ENCODE measurements around the gene SSC5D.
"Not testable (repeated sequence)": the region's sequence is repeated elsewhere in the genome, so short reads cannot be mapped to it uniquely, and the experiment has no call there.

Gene SSC5D

GRCh38 chr19:55487924-55488687 lies at the start of gene SSC5D:
Gene SSC5D, plus strand, starts transcription at chr19:55488436. Its CDS starts 154 bp downstream, at chr19:55488590.
- peak in 1 of 3 donors; percentile 26 for DNase-seq

GRCh38 chr19:55439052-55439451 lies 49.2 kb upstream of the SSC5D start:
- no peak for DNase-seq

GRCh38 chr19:55440411-55441105 lies 47.7 kb upstream of the SSC5D start:
- peak in 1 of 3 donors; percentile 22 for DNase-seq

GRCh38 chr19:55441319-55441691 lies 46.9 kb upstream of the SSC5D start:
- peak; percentile 60 to 70 (median 69) for DNase-seq

- no peak for DNase-seq
These were observed 46.4 kb upstream of the SSC5D start for GRCh38 chr19:55441692-55442321.

- DNase-seq = no peak
These were observed 45.8 kb upstream of the SSC5D start for GRCh38 chr19:55442372-55442961.

- DNase-seq = no peak
These were observed 45.0 kb upstream of the SSC5D start, which contains the start of gene SHISA7 for GRCh38 chr19:55443045-55443823. Gene SHISA7, minus strand, starts transcription at chr19:55443300. Its CDS starts 437 bp downstream, at chr19:55442863.

- no peak for DNase-seq
These were observed 44.3 kb upstream of the SSC5D start for GRCh38 chr19:55443824-55444480.

- no peak for DNase-seq
These were observed 43.6 kb upstream of the SSC5D start for GRCh38 chr19:55444646-55445045.

GRCh38 chr19:55446060-55446459 lies 42.2 kb upstream of the SSC5D start:
- no peak for DNase-seq

- DNase-seq = no peak
These were observed 40.6 kb upstream of the SSC5D start for GRCh38 chr19:55447421-55448174.

- DNase-seq = not testable (repeated sequence)
These were observed 40.1 kb upstream of the SSC5D start for GRCh38 chr19:55448175-55448490.

- DNase-seq = no peak
These were observed 38.8 kb upstream of the SSC5D start for GRCh38 chr19:55449469-55449868.

- no peak for DNase-seq
These were observed 36.9 kb upstream of the SSC5D start for GRCh38 chr19:55451163-55451964.

- no peak for DNase-seq
These were observed 36.1 kb upstream of the SSC5D start for GRCh38 chr19:55451965-55452748.

GRCh38 chr19:55452749-55453346 lies 35.4 kb upstream of the SSC5D start:
- peak; percentile 41 to 66 (median 62) for DNase-seq

GRCh38 chr19:55453511-55454260 lies 34.5 kb upstream of the SSC5D start:
- DNase-seq = no peak

GRCh38 chr19:55454787-55455243 lies 33.4 kb upstream of the SSC5D start:
- peak; percentile 60 to 78 (median 65) for DNase-seq
